Activated CD4-positive, alpha-beta T cell treated with anti-CD3 and anti-CD28 coated beads for 36 hours (primary cell): ENCODE data around the gene METTL22. TPM values are rescaled to one million over a fixed set of nuclear protein-coding genes. Genes with fewer than 3 reads are reported as not detected.
A peak's percentile ranks its signal among the peaks of the same experiment; 100 is the strongest.

Experiments used
- ATAC-seq: fragments of 200-7000 bp; cut with Tn5 transposase; one replicate; pipeline ENCODE4 v1.10.0; 2021; ENCODE audit warnings: mild to moderate bottlenecking, moderate library complexity
- CTCF ChIA-PET: fragments of 350-600 bp; sonication (Branson Sonifier 250); formaldehyde crosslinking; loops from one replicate; lab custom pipeline; 2021; ENCODE audit warnings: antibody characterized with exemption; lab: Charles Lee
- POLR2A ChIA-PET: fragments of 350-600 bp; sonication (Branson Sonifier 250); formaldehyde crosslinking; loops from one replicate; lab custom pipeline; 2021; ENCODE audit warnings: antibody characterized with exemption, inconsistent platforms; lab: Charles Lee
- DNase-seq: peaks from one replicate; pipeline ENCODE4 v3.0.0-alpha.2; 2020
- H3K27ac Mint-ChIP-seq: one replicate; pipeline ENCODE4 v1.8.0; 2021; ENCODE audit warnings: mixed read lengths
- H3K27me3 Mint-ChIP-seq: one replicate; pipeline ENCODE4 v1.8.0; 2021; ENCODE audit warnings: mixed read lengths
- H3K36me3 Mint-ChIP-seq: one replicate; pipeline ENCODE4 v1.8.0; 2021; ENCODE audit warnings: low read depth, mixed read lengths
- H3K4me1 Mint-ChIP-seq: one replicate; pipeline ENCODE4 v1.8.0; 2021; ENCODE audit warnings: mixed read lengths
- H3K4me3 Mint-ChIP-seq: one replicate; pipeline ENCODE4 v1.8.0; 2021; ENCODE audit warnings: mild to moderate bottlenecking, moderate library complexity, mixed read lengths
- H3K9me3 Mint-ChIP-seq: one replicate; pipeline ENCODE4 v1.8.0; 2021; ENCODE audit warnings: low read depth, mixed read lengths
- intact Hi-C, 2 experiments: fragments of 100-400 bp; cut with DNase I in 1 of 2; cut with micrococcal nuclease in 1 of 2; formaldehyde crosslinking; loops; one replicate each; pipeline versions ENCODE4 v1.14.2 to v1.15.1; 2022 to 2024; cut with DNase I, micrococcal nuclease
- total RNA-seq, 2 experiments: library from RNA; stranded (reverse); gene quantifications; one replicate each; pipeline ENCODE4 v1.2.3, GENCODE V29; 2021

The METTL22 gene, protein sequence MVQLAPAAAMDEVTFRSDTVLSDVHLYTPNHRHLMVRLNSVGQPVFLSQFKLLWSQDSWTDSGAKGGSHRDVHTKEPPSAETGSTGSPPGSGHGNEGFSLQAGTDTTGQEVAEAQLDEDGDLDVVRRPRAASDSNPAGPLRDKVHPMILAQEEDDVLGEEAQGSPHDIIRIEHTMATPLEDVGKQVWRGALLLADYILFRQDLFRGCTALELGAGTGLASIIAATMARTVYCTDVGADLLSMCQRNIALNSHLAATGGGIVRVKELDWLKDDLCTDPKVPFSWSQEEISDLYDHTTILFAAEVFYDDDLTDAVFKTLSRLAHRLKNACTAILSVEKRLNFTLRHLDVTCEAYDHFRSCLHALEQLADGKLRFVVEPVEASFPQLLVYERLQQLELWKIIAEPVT
- total RNA-seq, result 10 to 100 TPM; 32.3 to 45.8 TPM

DNA sequence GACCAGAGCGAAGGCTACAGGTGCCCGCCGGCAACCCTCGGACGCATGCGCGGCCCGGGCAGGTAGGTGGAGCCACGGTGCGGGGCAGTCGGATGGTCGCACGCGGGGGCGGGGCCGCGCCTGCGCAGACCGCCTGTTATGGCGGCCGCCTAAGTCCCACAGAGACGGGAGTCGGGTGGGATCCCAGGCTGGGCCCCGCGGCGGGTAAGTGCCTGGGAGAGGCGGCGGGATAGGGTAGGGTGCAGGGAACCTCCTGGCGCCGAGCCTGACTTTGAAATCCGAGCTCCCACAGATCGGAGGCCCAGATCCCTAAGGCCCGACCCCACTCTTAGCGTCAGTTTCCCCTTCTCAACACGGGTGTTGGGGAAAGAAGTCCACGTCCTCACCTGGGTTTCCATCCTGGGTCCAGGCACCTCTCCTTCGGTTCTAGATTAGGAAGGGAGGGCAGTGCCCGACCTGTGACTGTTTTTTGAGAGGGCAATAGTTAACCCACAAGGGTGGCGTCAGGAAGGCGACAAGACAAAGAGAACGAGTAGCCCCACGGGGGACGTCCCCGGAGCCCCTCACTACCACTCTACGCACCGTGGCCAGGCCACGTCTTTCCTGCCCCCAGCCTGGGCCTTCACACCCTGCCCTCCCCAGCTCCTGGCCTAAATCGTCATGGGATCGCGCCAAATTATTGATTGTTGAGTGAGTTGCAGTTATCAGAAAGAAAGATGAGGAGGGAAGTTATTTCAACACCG, at the start of gene METTL22:
TSS of gene METTL22 (plus strand) at position 127 of the 743 bp plus-strand sequence. CDS start 3,968 bp downstream, outside the sequence.
- CTCF ChIA-PET, result interaction anchor here (0.7 kb wide), 1 partner anchor 33 kb away, joined by 3 read pairs; no protein-coding TSS in a partner anchor
- peak; percentile 98 for ATAC-seq
- intact Hi-C loops, result loop anchor here in 1 of 2 experiments (1.0 to 5.0 kb wide), 7 partner anchors 33 to 471 kb away; partner anchors contain the start of genes ABAT, CARHSP1, HAPSTR1 and PMM2
- H3K27me3 Mint-ChIP-seq, result peaks cover 3% of the 10 kb centered on the region
- peaks cover 28% of the 10 kb centered on the region for H3K4me1 Mint-ChIP-seq
- DNase-seq, result peak; percentile 96
- peak within 1 kb of the TSS; percentile 87 for H3K27ac Mint-ChIP-seq
- H3K4me3 Mint-ChIP-seq, result peak within 1 kb of the TSS; percentile 91
- peaks cover 11% of the 10 kb centered on the region for H3K36me3 Mint-ChIP-seq
- H3K9me3 Mint-ChIP-seq, result no peaks in the 10 kb centered on the region
- POLR2A ChIA-PET, result interaction anchor here (0.7 kb wide), 1 partner anchor 86 kb away, joined by 3 read pairs; no protein-coding TSS in a partner anchor

DNA sequence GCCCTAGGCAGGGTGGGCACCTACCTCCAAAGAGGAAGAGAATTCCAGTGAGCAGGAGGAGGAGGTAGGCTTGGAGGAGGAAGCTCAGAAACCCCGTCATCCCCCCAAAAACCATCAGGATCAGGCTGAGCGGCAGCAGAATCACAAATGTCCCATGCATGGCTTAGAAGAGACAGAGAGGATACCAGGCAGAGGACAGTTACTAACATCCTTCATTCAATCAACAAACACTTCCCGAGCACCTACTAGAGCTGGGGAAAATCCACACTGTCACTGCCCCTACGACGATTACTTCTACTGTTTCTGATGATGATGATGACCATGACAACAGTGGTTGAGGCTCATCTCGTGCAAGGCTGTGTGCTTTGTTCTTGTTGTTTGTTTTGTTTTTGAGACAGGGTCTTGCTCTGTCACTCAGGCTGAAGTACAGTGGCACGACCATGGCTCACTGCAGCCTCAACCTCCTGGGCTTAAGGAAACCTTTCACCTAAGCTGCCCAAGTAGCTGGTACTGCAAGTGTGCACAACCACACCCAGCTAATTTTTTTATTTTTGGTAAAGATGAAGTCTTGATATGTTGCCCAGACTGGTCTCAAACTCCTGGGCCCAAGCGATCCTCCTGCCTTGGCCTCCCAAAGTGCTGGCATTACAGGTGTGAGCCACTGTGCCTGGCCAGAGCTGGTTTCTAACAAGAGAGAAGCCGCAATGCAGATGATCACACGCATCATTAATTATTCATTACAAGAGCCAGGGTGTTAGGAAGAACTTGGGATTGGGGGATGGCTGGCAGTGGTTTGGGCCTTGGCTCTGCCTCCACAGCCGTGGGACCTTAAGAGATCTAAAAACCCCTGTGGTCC, 49.2 kb upstream of the METTL22 start:
- DNase-seq (no peak), ATAC-seq (no peak)
- Mint-ChIP-seq H3K4me3 (no peak overlapping the region), H3K4me1 (peaks cover 4% of the 10 kb centered on the region), H3K9me3 (no peaks in the 10 kb centered on the region), H3K27me3 (peaks cover 25% of the 10 kb centered on the region), H3K27ac (no peak overlapping the region), H3K36me3 (no peaks in the 10 kb centered on the region)
- ChIA-PET CTCF (interaction anchor here (0.8 to 3.0 kb wide), 4 partner anchors 11 to 98 kb away, joined by 3 to 12 read pairs (median 4); no protein-coding TSS in a partner anchor), POLR2A (no interaction called here)
- intact Hi-C loops, result no loop called here

DNA sequence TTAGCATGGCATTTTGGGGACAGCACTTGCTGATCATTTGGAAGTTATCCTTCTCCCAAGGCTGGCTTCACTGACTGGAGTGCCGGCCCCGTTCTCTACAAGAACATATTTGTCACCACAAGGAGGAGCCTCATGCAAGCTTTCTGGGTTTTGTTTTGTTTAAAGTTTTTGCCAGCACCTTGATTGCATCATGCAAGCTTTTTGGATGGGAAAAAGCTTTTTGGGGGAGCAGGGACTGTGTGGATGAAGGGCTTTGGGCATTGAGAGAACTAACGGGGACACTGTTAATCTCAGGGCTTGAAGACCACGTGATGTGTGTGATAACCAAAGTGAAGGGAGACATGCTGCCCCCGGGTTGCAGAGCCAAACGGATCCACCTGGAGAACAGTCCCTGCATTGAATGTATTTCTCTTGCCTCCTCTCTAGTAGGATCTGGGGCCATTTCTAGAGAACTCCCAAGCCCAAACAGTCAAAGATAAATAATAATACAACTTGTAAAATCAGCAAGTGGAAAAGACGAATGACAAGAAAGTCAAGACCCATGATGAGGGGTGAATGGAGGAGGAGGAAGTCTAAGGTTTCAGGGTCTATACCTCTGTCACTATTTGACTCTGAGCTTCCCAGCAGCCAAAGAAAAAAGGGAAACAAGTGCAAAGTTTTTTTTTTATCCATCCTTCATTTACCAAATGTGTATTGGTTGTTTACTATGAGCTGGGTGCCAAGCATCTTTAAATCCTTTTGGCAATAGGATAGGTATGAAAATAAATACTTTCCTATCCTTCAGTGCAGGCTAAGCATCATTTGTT, 48.4 kb upstream of the METTL22 start:
- intact Hi-C loops, result loop anchor here in 1 of 2 experiments (1.0 kb wide), 1 partner anchor 82 kb away; no protein-coding TSS in a partner anchor
- CTCF ChIA-PET, result interaction anchor here (0.5 to 3.0 kb wide), 5 partner anchors 10 to 216 kb away, joined by 3 to 12 read pairs (median 4); no protein-coding TSS in a partner anchor

DNA sequence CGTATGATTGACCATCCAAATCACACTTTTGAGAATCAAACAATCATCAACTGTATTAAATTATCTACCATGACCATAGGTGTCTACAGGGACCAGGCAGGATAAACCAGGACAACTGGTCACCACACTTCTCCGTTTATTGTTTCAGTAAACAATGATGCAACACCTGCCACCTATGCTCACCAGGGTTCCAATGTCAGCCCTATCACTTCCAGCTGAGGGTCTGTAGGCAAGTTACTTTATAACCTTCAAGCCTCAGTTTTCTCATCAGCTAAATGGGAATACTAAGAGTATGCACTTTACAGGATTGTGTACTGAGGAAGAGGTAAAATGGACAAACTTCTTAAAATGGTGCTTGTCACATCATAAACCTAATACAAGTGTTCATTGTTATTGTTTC, 46.1 kb upstream of the METTL22 start:
- H3K4me1 Mint-ChIP-seq, result no peaks in the 10 kb centered on the region
- H3K36me3 Mint-ChIP-seq, result no peaks in the 10 kb centered on the region
- no peak for ATAC-seq

More for the DNA sequence above, 48.4 kb upstream of the METTL22 start:
- no peaks in the 10 kb centered on the region for H3K36me3 Mint-ChIP-seq
- peaks cover 1% of the 10 kb centered on the region for H3K4me1 Mint-ChIP-seq
- ATAC-seq, result peak; percentile 39
- peak; percentile 33 for DNase-seq
- H3K27me3 Mint-ChIP-seq, result peaks cover 27% of the 10 kb centered on the region
- POLR2A ChIA-PET, result no interaction called here
- no peak overlapping the region for H3K4me3 Mint-ChIP-seq
- H3K27ac Mint-ChIP-seq, result peak overlapping the region; percentile 64
- H3K9me3 Mint-ChIP-seq, result no peaks in the 10 kb centered on the region

DNA sequence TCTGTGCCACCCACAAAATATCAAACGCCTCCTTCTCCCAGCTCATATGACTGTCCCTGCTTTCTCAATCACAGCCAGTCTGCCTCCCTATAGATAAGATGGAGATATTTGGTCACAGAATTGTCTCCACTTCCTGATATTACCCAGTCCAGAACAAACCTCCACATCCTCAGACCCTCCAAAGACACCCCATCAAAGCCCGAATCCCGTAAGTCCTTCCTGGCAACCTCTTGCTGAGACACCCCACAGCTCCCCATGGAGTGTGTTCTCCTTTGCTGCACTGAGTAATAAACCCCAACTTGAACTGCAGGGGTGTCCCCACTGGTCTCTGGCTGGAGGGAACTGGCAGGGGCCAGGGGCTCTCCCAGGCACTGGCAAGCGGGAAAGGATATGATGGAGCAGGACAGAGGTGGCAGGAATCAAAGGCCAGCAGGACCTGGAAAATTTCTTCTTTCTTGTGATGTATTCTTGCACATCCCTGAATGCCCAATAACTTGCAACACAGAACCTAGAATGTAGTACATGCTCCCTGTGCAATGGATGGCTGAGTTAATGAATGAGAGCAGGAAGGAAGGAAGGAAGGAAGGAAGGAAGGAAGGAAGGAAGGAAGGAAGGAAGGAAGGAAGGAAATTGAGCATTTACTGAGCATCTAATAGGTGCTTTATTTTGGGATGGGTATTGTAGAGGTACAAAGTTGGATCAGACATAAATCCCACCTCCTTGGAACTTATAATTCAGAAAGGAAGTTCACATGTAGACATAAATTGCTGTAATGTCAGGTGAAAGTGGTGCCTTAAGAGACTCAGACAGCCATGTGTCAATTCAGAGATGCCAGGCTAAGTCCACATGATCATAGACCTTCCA, 45.1 kb upstream of the METTL22 start:
- DNase-seq, result no peak
- no peaks in the 10 kb centered on the region for H3K4me1 Mint-ChIP-seq
- CTCF ChIA-PET, result interaction anchor here (0.5 to 1.2 kb wide), 2 partner anchors 8 to 398 kb away, joined by 3 to 4 read pairs; no protein-coding TSS in a partner anchor
- H3K36me3 Mint-ChIP-seq, result no peaks in the 10 kb centered on the region
- H3K27me3 Mint-ChIP-seq, result peaks cover 19% of the 10 kb centered on the region
- intact Hi-C loops, result no loop called here
- POLR2A ChIA-PET, result interaction anchor here (0.8 kb wide), 1 partner anchor 38 kb away, joined by 7 read pairs; no protein-coding TSS in a partner anchor
- H3K9me3 Mint-ChIP-seq, result no peaks in the 10 kb centered on the region
- no peak for ATAC-seq
- H3K4me3 Mint-ChIP-seq, result no peak overlapping the region
- H3K27ac Mint-ChIP-seq, result no peak overlapping the region

More for the DNA sequence above, 46.1 kb upstream of the METTL22 start:
- no peak overlapping the region for H3K27ac Mint-ChIP-seq
- ChIA-PET POLR2A (no interaction called here), CTCF (interaction anchor here (0.6 to 1.2 kb wide), 2 partner anchors 9 to 563 kb away, joined by 3 to 4 read pairs; no protein-coding TSS in a partner anchor)
- peaks cover 22% of the 10 kb centered on the region for H3K27me3 Mint-ChIP-seq
- no peak for DNase-seq
- no peak overlapping the region for H3K4me3 Mint-ChIP-seq
- no peaks in the 10 kb centered on the region for H3K9me3 Mint-ChIP-seq
- intact Hi-C loops, result no loop called here

DNA sequence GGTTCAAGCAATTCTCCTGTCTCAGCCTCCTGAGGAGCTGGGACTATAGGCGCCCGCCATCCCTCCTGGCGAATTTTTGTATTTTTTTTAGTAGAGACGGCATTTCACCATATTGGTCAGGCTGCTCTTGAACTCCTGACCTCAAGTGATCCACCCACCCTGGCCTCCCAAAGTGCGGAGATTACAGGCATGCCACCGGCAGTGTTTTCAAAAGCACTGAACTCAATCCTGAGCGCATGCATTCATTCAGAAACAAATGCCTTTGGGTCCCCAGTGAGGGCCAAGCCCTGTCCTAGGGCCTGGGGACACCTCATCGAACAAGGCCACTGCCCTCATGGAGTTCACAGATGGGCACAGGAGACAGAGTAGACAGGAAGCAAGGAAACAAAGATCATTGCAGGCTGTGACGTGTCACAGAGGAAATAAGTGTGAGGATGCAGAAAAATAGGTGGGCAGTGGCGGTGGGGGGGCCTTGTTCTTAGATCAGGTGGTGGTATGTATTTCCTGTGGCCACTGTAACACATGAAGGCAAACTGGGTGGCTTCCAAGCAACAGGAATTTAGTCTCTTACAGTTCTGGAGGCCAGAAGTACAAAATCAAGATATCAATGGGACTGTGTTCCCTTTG, 43.7 kb upstream of the METTL22 start:
- no peaks in the 10 kb centered on the region for H3K9me3 Mint-ChIP-seq
- H3K4me1 Mint-ChIP-seq, result peaks cover 3% of the 10 kb centered on the region
- intact Hi-C loops, result no loop called here
- no peak overlapping the region for H3K27ac Mint-ChIP-seq
- ChIA-PET POLR2A (no interaction called here), CTCF (no interaction called here)
- DNase-seq, result no peak
- peaks cover 22% of the 10 kb centered on the region for H3K27me3 Mint-ChIP-seq
- no peak for ATAC-seq
- H3K4me3 Mint-ChIP-seq, result no peak overlapping the region
- H3K36me3 Mint-ChIP-seq, result no peaks in the 10 kb centered on the region

DNA sequence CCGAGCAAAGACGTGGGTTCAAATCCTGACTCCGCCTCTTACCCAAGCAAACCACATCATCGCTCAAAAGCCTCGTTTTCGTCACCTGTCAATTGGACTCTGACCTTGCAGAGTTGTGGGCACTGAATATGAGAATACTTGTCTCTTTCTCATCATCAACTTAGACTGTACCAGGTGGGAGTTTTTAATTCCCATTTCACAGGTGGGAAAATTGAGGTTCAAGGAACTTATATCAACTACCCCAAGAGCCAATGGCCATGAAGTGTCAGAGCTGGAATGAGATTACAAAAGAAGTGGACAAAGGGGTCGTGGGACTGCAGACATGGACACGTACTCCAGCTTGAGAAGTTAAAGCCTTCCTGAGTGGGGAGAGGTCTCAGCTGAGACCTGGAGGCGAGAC, 41.9 kb upstream of the METTL22 start:
- ChIA-PET POLR2A (no interaction called here), CTCF (interaction anchor here (0.7 kb wide), 1 partner anchor 379 kb away, joined by 3 read pairs; no protein-coding TSS in a partner anchor)
- Mint-ChIP-seq H3K4me3 (no peak overlapping the region), H3K27me3 (peaks cover 17% of the 10 kb centered on the region), H3K36me3 (no peaks in the 10 kb centered on the region), H3K9me3 (no peaks in the 10 kb centered on the region), H3K4me1 (peaks cover 3% of the 10 kb centered on the region), H3K27ac (no peak overlapping the region)
- no peak for ATAC-seq
- intact Hi-C loops, result no loop called here
- DNase-seq, result no peak

DNA sequence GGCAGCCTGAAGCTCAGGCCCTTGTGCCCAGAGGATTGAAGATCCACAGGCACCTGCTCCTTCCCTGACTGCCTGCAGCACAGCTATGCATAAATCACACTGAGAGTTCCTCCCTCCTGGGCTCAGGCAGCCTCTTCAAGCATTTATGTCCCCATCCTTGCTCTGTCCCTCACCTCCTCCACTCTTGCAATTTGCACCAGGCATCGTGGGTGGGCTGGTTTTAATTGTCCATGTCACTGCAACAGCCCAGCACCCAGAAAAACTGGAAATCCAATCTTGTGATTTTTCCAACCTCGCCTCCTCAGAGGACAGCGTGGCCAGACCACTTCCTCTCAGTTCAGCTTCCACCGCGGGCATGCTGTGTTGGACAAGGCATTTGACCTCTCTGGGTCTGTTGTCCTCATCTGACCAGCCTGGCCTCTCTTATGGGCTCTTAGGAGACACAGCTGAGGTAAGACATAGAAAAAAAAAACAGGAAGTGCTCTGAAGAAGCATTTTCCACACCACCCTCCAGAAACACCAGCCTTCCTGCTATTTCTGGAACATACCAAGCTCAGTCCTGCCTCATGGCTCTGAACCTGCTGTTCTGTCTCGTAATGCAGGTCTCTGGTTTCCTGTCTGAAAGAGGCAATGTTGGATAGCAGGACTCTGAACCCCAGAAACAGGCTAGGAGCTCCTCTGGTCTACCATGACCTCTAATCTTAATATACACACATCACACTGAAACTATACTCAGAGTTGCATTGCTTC, 39.5 kb upstream of the METTL22 start:
- Mint-ChIP-seq H3K4me1 (peaks cover 3% of the 10 kb centered on the region), H3K9me3 (no peaks in the 10 kb centered on the region), H3K27me3 (peaks cover 19% of the 10 kb centered on the region), H3K36me3 (no peaks in the 10 kb centered on the region), H3K27ac (no peak overlapping the region), H3K4me3 (no peak overlapping the region)
- CTCF ChIA-PET, result interaction anchor here (1.7 to 2.2 kb wide), 2 partner anchors 9 to 219 kb away, joined by 3 to 12 read pairs; no protein-coding TSS in a partner anchor
- no peak for ATAC-seq
- intact Hi-C loops, result no loop called here
- POLR2A ChIA-PET, result interaction anchor here (0.6 kb wide), 1 partner anchor 427 kb away, joined by 7 read pairs; no protein-coding TSS in a partner anchor
- no peak for DNase-seq
